Subcutaneous adipose tissue (tissue), 4 donors: ENCODE results near the gene KHK. TPM values are rescaled to one million over a fixed set of nuclear protein-coding genes. Genes with fewer than 3 reads are reported as not detected.

ENCODE experiments used
- CTCF ChIP-seq: fragments of 450-650 bp; IDR thresholded peaks from one replicate; pipeline ENCODE4 v1.5.1; 2016; ENCODE audit warnings: low read depth, mild to moderate bottlenecking, control low read depth, antibody characterized with exemption, moderate library complexity
- total RNA-seq, 4 donors: library from RNA; depleted of rRNA; stranded (reverse); fragments of >200 nt; gene quantifications; one replicate each; pipeline ENCODE4 v1.1.0, GENCODE V29; 2016

The KHK gene
- total RNA-seq, 4 donors from 2014 or later: 1.1 to 2.9 (median 1.4) TPM

DNA sequence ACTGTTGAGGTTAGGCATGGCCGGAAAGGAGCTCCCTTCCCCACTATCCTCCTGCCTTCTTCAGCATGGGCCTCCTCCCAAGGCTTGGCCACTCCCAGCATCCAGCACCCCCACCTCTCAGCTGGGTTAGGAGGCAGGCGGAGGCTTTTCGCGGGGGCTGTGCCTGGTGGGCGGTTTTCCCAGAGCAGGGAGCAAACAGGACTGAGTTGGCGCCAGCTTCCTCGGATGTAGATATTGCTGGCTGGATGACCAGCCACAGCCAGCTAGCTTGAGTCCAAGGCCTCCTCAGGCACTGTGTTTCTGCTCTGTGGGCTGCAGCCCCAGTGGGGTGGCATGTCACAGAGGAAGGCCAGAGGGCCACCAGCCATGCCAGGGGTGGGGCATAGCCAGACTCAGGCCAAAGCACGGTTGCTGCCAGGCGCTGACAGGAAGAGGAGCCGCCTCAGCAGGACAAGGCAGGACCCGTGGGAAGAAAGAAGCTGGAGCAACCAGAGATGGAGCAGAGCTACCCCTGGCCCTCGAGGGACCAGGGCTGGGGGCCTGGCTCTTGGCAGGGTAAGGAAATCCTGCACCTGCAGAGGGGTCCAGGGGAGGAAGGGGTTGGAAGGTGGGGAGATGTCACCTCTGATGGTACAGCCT is 62.3 kb downstream of the KHK start, which contains the start of gene TCF23:
Gene TCF23 (plus strand): TSS at position 204 of the 639 bp plus-strand sequence. CDS start 130 bp downstream, at position 334.
- TF ChIP-seq CTCF: no peak

DNA sequence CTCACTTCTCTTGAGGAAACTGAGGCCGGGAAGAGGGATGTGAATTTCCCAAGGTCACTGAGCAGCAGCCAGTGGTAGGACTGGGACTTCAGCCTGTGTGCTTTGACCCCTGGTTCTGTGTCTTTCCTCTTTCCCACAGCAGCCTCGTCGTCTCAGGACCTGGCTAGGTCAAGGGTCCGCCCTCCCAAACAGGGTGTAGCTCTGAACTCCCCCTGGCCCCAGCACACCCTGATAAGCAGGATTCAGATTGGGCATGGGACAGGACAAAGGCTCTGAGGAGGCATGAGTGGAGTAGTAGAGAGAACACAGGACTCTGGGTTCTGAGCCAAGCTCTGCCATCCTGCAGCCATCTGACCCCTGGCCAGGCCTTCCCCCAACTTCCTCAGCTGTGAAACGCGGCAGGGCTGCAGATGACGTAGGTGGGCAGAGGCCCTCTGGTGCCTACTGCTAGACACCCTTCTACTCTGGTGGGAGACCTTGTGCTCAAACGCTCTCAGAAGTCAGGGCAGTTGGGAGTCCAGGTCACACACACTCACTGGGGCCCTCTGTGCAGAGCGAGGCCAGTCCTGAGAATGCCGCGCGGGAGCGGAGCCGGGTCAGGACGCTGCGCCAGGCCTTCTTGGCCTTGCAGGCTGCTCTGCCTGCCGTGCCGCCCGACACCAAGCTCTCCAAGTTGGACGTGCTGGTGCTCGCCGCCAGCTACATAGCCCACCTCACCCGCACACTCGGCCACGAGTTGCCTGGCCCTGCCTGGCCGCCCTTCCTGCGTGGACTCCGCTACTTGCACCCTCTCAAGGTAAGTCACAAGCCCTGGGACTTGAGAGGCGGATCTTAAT is 63.2 kb downstream of the KHK start:
- no peak for TF ChIP-seq CTCF

Other genes starting within 250 kb of the KHK start
- not detected for gene DPYSL5, start 238.6 kb upstream of the KHK start, total RNA-seq
- gene MAPRE3, start 116.1 kb upstream of the KHK start, total RNA-seq: 10 to 100 TPM; 13.0 to 25.1 (median 17.2) TPM
- 10 to 100 TPM; 35.5 to 95.4 (median 49.0) TPM for gene TMEM214, start 53.8 kb upstream of the KHK start, total RNA-seq
- 10 to 100 TPM in 1 of 4 donors, 1 to 10 TPM in 3; 5.7 to 11.3 (median 9.1) TPM for gene AGBL5, start 35.1 kb upstream of the KHK start, total RNA-seq
- gene OST4, start 15.1 kb upstream of the KHK start, total RNA-seq: 100 to 1,000 TPM; 207 to 425 (median 263) TPM
- gene EMILIN1, start 8.2 kb upstream of the KHK start, total RNA-seq: 10 to 100 TPM; 21.0 to 51.6 (median 33.5) TPM
- gene CGREF1, start 32.4 kb downstream of the KHK start, total RNA-seq: 1 to 10 TPM; 4.0 to 8.5 (median 6.2) TPM
- gene ABHD1, start 37.0 kb downstream of the KHK start, total RNA-seq: 1 to 10 TPM in 1 of 4 donors, under 1 TPM in 1, not detected in 2; 0.75 to 1.5 TPM
- 10 to 100 TPM; 43.5 to 63.3 (median 52.4) TPM for gene PREB, start 47.9 kb downstream of the KHK start, total RNA-seq
- not detected for gene PRR30, start 52.6 kb downstream of the KHK start, total RNA-seq
- under 1 TPM in 1 of 4 donors, not detected in 3; under 0.01 TPM for gene TCF23, start 62.2 kb downstream of the KHK start, total RNA-seq
- 100 to 1,000 TPM; 169 to 677 (median 199) TPM for gene ATRAID, start 125.3 kb downstream of the KHK start, total RNA-seq
- 10 to 100 TPM; 17.2 to 97.8 (median 39.4) TPM for gene SLC5A6, start 125.5 kb downstream of the KHK start, total RNA-seq
- gene CAD, start 130.6 kb downstream of the KHK start, total RNA-seq: 10 to 100 TPM; 10.2 to 17.3 (median 13.9) TPM
- gene SLC30A3, start 176.3 kb downstream of the KHK start, total RNA-seq: not detected
- under 1 TPM in 1 of 4 donors, not detected in 3; 0.88 TPM for gene DNAJC5G, start 188.7 kb downstream of the KHK start, total RNA-seq
- gene TRIM54, start 195.7 kb downstream of the KHK start, total RNA-seq: under 1 TPM in 1 of 4 donors, not detected in 3; 0.66 TPM
- gene UCN, start 221.7 kb downstream of the KHK start, total RNA-seq: 1 to 10 TPM in 3 of 4 donors, not detected in 1; 1.7 to 3.4 (median 2.9) TPM
- gene MPV17, start 236.3 kb downstream of the KHK start, total RNA-seq: 10 to 100 TPM; 56.8 to 88.7 (median 77.1) TPM